GM19324 (cell line): ENCODE data around the gene EOGT.
A peak's percentile ranks its signal among the peaks of the same experiment; 100 is the strongest.

Source experiments
- ATAC-seq: cut with Tn5 transposase; IDR thresholded peaks from one replicate; pipeline ENCODE4 v1.9.1; 2021; ENCODE audit warnings: mild to moderate bottlenecking, moderate library complexity; ENCODE audit not compliant: unreplicated experiment, low FRiP score

Gene EOGT

DNA sequence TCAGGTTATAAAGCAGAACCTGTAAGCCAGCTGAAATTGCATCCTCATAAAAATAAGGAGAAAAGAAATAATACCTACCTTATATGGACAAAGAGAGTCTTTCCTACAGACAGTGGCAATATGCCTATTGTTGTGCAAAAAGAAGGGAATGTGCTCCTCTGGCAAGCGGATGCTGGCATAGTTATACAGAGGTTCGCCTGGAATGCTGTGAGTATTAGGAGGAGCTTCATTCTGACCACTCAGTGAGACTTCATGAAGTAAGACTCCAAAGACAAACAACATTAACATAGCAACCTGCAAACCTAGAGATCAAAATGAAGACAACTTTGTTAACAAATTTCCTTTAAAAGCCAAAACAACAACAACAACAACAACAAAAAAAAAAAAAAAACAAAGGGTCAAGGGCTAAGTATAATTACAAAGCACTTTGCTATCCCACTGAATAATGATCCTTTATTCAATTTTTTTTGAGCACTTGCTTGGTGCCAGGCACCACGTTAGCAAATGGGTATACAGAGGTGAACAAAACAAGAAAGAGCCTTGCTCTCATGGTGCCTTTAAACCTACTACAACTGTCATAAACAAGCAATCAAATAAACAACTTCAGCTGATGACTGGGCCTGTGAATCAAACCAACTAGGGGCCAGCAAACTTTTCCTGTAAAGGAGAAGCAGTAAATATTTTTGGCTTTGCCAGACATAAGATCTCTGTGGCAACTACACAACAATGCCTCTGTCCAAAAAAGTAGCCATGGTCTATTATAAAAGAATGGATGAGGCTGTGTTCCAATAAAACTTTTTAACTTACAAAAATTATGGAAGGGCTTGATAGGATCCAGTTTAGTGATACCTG lies 3.7 kb downstream of the EOGT start:
- no peak for ATAC-seq

DNA sequence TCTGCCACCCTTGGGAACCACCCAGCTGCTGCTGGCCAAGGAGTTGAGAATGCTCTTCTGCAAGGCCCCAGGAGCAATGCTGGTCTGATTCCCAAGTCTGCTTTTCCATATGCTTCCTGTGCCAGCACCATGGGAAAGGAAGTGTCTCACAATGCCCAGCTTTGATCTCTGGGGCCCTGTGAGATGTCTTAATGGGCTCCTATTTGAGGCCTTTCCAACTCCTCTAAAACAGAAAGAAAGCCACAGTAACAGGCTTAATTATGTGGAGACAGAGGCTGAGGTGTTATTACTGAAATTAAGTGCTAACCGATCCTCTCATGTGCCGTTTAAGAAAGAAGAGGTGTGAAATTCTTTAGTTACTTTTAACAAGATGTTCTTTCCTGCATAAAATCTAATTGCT lies 4.5 kb downstream of the EOGT start:
- no peak for ATAC-seq

DNA sequence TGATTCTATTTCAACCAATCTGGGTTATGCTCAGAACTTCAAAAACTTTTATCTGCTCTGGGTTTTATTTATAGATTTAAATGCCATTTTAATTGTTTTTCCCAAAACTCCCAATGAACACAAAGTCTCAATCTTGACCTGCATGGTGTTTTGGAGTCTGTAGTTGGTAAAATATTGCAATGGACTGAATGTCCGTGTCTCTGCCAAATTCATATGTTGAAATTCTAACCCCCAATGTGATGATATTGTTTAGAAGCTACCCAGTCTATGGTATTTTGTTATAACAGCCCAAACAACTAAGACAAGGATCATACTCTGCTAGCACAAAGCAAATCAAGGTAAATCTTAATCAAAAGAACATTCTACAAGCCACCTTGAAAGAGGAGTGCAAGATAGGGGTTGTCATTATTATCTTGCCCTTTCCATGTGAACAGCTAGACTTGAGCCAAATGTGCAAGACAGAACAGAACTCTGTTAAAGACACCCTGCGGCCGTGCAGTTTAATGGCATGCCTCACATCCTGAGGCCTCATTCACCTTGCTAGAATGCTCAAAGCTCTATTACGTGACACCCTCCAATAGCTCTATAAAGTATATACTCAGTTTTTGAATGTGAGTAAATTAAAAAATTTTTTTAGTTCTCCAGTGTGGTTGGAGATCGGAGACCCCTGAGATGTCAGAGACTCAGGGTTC lies 7.5 kb downstream of the EOGT start:
- no peak for ATAC-seq

GRCh38 chr3:69005071-69005790 lies 8.3 kb downstream of the EOGT start:
- ATAC-seq: no peak

- ATAC-seq: no peak
These were observed 9.3 kb downstream of the EOGT start for GRCh38 chr3:69004138-69004537.

DNA sequence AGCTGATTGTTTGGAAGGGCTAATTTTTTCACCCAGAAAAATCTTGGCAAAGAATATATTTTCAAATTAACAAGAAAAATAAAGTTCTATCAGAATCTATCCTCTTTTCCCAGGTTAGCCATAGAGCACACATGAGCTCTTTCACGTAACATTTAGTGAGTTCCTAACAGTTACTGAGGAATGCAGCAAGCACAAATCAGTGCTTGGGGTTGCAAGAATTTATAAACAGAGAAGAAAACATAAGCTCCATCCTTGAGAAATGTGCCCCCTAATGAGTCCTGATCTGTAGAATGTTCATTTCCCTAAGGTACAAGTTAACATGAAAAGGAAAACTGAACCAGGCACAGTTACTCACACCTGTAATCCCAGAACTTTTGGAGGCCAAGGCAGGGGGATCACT lies 13.9 kb downstream of the EOGT start:
- ATAC-seq: no peak

DNA sequence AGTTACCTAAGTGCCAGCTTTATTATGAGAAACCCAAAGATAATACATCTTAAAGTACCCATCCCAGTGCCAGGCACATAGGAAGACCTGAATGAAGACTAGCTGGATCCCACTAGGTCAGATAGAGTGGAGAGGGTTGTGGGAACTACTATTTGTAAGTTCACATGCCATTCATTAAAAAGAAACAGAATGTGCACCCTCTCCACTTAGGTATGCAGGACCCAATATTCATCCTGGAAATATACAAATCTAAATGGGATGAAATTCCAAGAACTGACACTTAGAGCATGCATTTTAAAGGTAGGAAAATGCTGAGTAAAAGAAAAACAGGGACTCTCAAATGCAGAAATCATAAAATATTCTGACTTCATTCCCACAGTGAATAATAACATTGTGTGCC lies 14.3 kb downstream of the EOGT start:
- ATAC-seq: no peak

GRCh38 chr3:68997887-68998286 lies 15.6 kb downstream of the EOGT start:
- no peak for ATAC-seq

DNA sequence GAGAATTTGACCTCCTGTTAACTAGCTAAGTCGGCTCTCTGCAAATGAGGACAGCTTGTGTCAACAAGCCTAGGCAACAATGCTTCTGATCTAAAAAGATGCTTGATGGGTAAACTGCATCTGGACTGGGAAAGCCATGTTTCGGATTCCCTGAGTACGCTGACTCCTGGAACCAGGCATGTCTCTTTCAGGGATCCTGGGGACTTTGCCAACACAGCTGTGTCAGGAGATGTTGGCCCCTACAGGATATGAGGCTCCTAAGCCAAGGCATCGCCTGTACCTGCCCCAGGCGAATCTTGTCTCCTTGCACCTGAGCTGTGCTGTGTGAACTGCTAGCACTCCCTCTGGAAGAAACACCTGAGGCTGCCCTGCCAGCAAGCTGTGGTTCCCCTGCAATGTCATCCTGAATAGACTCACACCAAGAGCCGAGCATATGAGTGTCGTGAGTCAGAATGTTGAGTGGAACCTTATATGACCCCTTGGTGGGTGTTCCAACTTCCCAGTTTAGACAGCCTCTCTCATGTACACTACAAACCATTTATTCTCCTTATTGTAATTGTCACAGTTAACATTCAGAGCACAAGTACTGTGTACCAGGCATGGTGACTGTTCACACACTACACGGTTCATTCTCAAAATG lies 17.0 kb downstream of the EOGT start:
- ATAC-seq: no peak

DNA sequence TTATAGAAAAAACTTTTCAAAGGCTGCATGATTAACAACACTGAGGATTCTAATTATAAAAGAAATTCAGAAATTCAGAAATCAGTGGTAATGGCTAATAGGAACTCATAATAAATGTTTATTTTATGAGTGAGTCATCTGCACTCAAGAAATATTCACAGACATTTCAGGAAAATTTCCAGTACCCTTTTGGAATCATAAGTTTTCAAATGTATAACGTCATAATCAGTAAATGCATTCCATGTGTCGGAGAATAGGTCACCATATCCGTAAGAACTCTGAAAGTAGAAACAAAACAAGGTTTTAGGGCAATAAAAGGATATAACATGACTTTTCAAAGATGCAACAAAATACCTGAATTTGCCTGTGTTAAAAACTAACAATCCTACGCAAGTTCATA lies 24.7 kb downstream of the EOGT start:
- ATAC-seq: no peak

DNA sequence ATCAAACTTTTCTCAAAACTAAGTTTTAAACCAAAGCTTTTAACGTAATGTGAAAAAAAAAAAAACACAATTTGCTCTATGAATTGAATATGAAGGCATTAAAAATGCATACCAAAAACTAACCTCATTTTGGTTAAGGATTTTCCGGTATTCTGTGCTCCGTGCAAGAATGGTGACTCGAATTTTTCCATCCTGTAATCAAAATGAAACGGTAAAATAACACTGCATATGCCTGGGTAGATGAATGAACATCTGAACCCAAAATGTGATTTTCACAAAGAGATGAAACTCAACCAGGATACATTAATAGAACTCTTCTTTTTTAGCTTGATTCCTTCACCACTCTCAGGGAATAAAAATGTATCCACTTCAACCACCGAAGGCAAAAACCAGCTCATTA lies 26.2 kb downstream of the EOGT start:
- no peak for ATAC-seq

DNA sequence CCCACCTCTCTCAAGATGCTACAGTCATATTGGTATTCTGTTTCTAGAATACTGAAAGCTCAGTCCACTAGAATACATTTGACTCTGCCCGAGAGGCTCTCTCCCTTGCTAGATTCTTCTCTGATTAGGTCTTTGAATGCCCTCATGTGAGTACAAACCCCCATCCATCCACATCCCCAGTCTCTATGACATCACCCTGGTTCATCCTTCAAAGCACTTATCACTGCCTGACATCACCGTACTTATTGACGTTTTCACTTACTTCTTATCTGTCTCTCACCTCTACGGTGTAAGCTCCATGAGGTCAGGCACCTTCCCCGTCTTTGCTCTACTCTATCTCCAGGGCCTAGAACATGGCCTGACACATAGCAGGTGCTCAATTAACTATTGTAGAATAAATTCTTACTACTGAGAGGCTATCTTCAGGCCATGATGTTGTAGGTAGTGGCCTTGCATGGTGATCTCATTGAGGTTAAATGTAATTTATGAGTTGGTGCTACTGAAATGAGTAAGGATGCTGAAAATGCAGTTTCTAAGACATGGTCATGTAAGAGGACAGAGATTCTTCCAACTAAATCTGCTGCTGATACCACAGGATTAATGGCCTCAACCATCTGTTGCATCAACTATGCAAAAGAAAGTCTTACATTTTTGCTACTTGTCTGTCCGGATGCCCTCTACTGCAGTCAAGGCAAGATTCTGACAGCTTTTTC lies 26.8 kb downstream of the EOGT start:
- no peak for ATAC-seq

DNA sequence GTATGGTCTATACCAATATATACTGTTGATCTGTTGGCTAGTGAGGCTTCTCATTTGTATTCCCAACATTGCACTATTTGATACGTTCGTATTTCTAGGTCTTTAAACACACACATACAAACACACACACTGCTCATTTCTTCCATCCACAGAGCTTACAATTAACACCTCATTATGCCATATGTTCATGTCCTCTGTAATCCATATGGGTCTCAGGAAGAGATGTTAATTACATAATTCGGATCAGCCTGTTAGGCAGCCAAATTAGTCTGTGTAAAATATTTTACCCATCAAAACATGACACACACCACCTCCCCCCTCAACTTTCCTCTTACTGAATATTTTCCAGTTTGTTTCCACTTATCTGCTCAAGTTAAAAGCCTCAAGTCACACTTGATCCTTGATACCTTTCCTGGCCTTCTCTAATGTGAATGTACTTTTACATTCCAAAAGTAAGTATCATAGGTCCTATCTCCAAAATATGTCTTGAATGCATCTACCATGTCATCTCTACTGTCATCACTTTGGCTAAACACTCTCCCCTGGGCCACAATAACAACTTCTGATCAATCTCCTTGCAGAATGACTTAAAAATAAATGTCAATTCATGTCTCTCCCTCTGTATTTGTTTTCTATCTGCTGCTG lies 28.2 kb downstream of the EOGT start:
- ATAC-seq: no peak

- ATAC-seq: no peak
These were observed 29.4 kb downstream of the EOGT start for GRCh38 chr3:68984011-68984530.

- ATAC-seq: no peak
These were observed 35.9 kb downstream of the EOGT start for GRCh38 chr3:68977486-68978167.

GRCh38 chr3:68974711-68975110 lies 38.8 kb downstream of the EOGT start:
- ATAC-seq: no peak

- no peak for ATAC-seq
These were observed 39.8 kb downstream of the EOGT start for GRCh38 chr3:68973639-68974038.

DNA sequence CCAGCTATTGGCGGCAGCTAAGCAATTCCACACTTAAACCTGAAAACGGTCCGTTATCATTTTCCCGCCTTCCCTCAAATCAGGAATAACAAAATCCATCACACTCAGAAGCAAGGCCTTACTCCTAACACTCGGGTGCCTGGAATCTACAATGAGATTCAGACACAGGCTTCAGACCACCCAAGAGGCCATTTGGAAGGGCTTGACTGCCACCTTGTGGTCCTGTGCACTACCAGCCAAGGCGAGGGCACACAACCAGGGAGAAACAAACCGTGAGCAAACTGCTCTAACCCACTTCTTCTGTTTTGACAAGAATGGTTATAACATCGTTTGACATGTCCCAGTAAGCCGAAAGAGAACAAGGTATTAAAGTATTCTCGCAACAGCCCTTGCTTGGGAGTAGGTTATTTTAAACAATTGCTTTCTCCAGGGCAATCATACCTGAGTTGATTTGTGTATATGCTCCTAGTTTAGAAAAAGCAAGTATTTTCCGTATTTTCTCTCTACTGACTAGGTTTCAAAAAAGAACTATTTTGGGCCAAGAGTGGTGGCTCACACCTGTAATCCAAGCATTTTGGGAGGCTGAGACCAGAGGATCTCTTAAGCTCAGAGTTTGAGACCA lies 41.0 kb downstream of the EOGT start:
- peak; percentile 60 for ATAC-seq

DNA sequence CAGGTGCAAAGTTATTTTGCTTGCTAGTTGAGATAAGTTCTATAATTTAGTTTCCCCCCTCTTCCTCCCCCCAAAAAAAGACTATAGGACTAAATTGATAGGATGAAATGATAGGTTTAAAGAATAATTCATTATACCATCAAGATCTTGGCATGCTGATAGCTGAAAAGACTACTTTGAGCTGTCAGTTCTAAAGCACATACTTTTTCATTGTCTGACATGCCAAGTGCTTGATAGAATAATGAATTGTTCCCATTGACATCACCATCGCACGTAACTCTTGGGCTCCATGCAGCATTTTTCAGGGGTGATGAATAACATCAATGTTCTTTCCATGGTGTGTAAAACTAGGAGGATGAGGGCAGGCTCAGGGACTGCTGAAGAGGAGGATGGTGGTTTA lies 48.8 kb downstream of the EOGT start:
- no peak for ATAC-seq
